Endothelial cell of umbilical vein (primary cell): ENCODE measurements around the gene LDLRAD4. TPM values are rescaled to one million over a fixed set of nuclear protein-coding genes. Genes with fewer than 3 reads are reported as not detected.

Experiments
- BruUV-seq: library from RNA; stranded (reverse); fragments of 400-500 nt; replicated peaks from 2 replicates; lab custom pipeline; 2021; lab: Mats Ljungman, UMichigan
- CTCF ChIA-PET: fragments of 300-600, 350-600 bp; sonication (Branson Sonifier 250); formaldehyde crosslinking; loops from one replicate; lab custom pipeline; 2021; ENCODE audit warnings: antibody characterized with exemption, inconsistent platforms; lab: Charles Lee
- POLR2A ChIA-PET: fragments of 300-600, 350-600 bp; sonication (Branson Sonifier 250); formaldehyde crosslinking; loops from one replicate; lab custom pipeline; 2021; ENCODE audit warnings: antibody characterized with exemption, inconsistent platforms; lab: Charles Lee
- DNase-seq: peaks from one replicate; pipeline ENCODE4 v3.0.0-alpha.2; 2011; ENCODE audit warnings: low read depth, low spot score
- FAIRE-seq: peaks from 2 replicates; lab custom pipeline; 2011; peaks lifted over from hg19 to GRCh38; lab: Jason Lieb, UNC
- H2AFZ ChIP-seq: 2 replicates; pipeline ENCODE4 v1.6.0; 2012; ENCODE audit warnings: low read depth, low read length, control low read depth, inconsistent platforms
- H3K27ac ChIP-seq: 2 replicates; pipeline ENCODE4 v1.5.1; 2011; ENCODE audit warnings: low read depth, mild to moderate bottlenecking, control low read depth, low read length, moderate library complexity; ENCODE audit not compliant: insufficient read depth
- H3K27me3 ChIP-seq, 2 experiments: 2 replicates each; pipeline versions ENCODE4 v1.6.0 to v1.6.1; 2011; ENCODE audit warnings: low read length in 2 of 2, mixed read lengths in 1 of 2; ENCODE audit not compliant: control insufficient read depth in 2 of 2, insufficient read depth in 2 of 2
- H3K36me3 ChIP-seq, 2 experiments: 2 replicates in 1 of 2; 3 replicates in 1 of 2; pipeline ENCODE4 v1.5.1; 2011; ENCODE audit warnings: low read length in 2 of 2, mild to moderate bottlenecking in 1 of 2, moderate library complexity in 1 of 2; ENCODE audit not compliant: control insufficient read depth in 2 of 2, insufficient read depth in 2 of 2; ENCODE audit errors: extremely low read depth in 1 of 2
- H3K4me1 ChIP-seq: 3 replicates; pipeline ENCODE4 v1.5.1; 2011; ENCODE audit warnings: mild to moderate bottlenecking, low read length; ENCODE audit not compliant: control insufficient read depth, insufficient read depth; ENCODE audit errors: extremely low read depth
- H3K4me2 ChIP-seq: 2 replicates; pipeline ENCODE4 v1.6.1; 2011; ENCODE audit warnings: low read length, control low read depth, mixed read lengths; ENCODE audit not compliant: insufficient read depth
- H3K4me3 ChIP-seq, 3 experiments: fragments of 200-600 bp in 1 of 3; sonication (generic), shearing (Covaris generic) in 1 of 3; replicated peaks in 1 of 3; 2 replicates each; pipeline ENCODE4 v1.5.1; 2011 to 2016; ENCODE audit warnings: control low read depth in 3 of 3, low read length in 3 of 3, mild to moderate bottlenecking in 2 of 3, inconsistent platforms in 1 of 3, low read depth in 1 of 3, moderate library complexity in 1 of 3; ENCODE audit not compliant: insufficient read depth in 1 of 3
- H3K79me2 ChIP-seq: 2 replicates; pipeline ENCODE4 v1.6.0; 2012; ENCODE audit warnings: low read length, inconsistent platforms; ENCODE audit not compliant: control insufficient read depth, insufficient read depth
- H3K9ac ChIP-seq: replicated peaks from 2 replicates; pipeline ENCODE3; 2011; ENCODE audit warnings: low read length, control low read depth; ENCODE audit not compliant: insufficient read depth; ENCODE audit errors: extremely low read depth
- H3K9me1 ChIP-seq: replicated peaks from 3 replicates; pipeline ENCODE4 v1.6.0; 2011; ENCODE audit warnings: mild to moderate bottlenecking, low read length; ENCODE audit not compliant: control insufficient read depth, insufficient read depth; ENCODE audit errors: extremely low read depth
- H3K9me3 ChIP-seq: replicated peaks from 2 replicates; pipeline ENCODE4 v1.5.1; 2012; ENCODE audit warnings: low read length, inconsistent platforms; ENCODE audit not compliant: control insufficient read depth, insufficient read depth
- H4K20me1 ChIP-seq: replicated peaks from 2 replicates; pipeline ENCODE3; 2011; ENCODE audit warnings: mild to moderate bottlenecking, low read length; ENCODE audit not compliant: control insufficient read depth, insufficient read depth; ENCODE audit errors: extremely low read depth
- CTCF ChIP-seq, 2 donors: IDR thresholded peaks; 1 replicate in 1 of 2; 2 replicates in 1 of 2; pipeline ENCODE4 v1.5.1; 2011; ENCODE audit warnings: low read length in 2 of 2, mild to moderate bottlenecking in 2 of 2, moderate library complexity in 2 of 2, control low read depth in 1 of 2, inconsistent platforms in 1 of 2, low read depth in 1 of 2; ENCODE audit not compliant: insufficient read depth in 1 of 2; ENCODE audit errors: extremely low read depth in 1 of 2
- EZH2 ChIP-seq: IDR thresholded peaks from 2 replicates; pipeline ENCODE4 v1.6.1; 2012; ENCODE audit warnings: borderline replicate concordance, low read depth, mild to moderate bottlenecking, moderate library complexity, low read length, inconsistent platforms; ENCODE audit not compliant: severe bottlenecking
- FOS ChIP-seq: IDR thresholded peaks from 2 replicates; pipeline ENCODE4 v1.6.1; 2011; ENCODE audit warnings: mild to moderate bottlenecking, low read length, moderate library complexity, borderline replicate concordance; ENCODE audit not compliant: insufficient read depth
- GATA2 ChIP-seq: IDR thresholded peaks from 2 replicates; pipeline ENCODE4 v1.7.0; 2011; ENCODE audit warnings: low read depth, mild to moderate bottlenecking, moderate library complexity, mixed read lengths, low read length; ENCODE audit not compliant: insufficient read length, insufficient read depth
- JUN ChIP-seq: IDR thresholded peaks from 2 replicates; pipeline ENCODE4 v1.6.1; 2011; ENCODE audit warnings: borderline replicate concordance, low read depth; ENCODE audit not compliant: insufficient read length, insufficient read depth
- MAX ChIP-seq: IDR thresholded peaks from 2 replicates; pipeline ENCODE4 v1.6.1; 2011; ENCODE audit not compliant: insufficient read depth, insufficient read length
- MYC ChIP-seq: IDR thresholded peaks from one replicate; pipeline ENCODE4 v1.6.1; 2011; ENCODE audit warnings: mild to moderate bottlenecking, low read depth, low read length
- POLR2A ChIP-seq: IDR thresholded peaks from 2 replicates; pipeline ENCODE4 v1.6.1; 2012; ENCODE audit warnings: low read depth, mild to moderate bottlenecking, control low read depth, low read length
- POLR2AphosphoS5 ChIP-seq: IDR thresholded peaks from 2 replicates; pipeline ENCODE4 v1.6.1; 2012; ENCODE audit warnings: low read depth, mild to moderate bottlenecking, control low read depth, low read length, moderate library complexity; ENCODE audit not compliant: insufficient read depth
- dilution Hi-C: fragments of 300-500 bp; cut with MboI; formaldehyde crosslinking; loops from one replicate; pipeline ENCODE4 v1.15.0; 2019; ENCODE audit warnings: low sequenced_read_pairs; ENCODE audit not compliant: extremely low pct_ligation_motif_present
- intact Hi-C: fragments of 100-400 bp; cut with micrococcal nuclease; formaldehyde crosslinking; loops from one replicate; pipeline ENCODE4 v1.10.0; 2022
- polyA plus RNA-seq, 4 experiments: library from polyadenylated mRNA; depleted of rRNA in 3 of 4; stranded (reverse) in 3 of 4; unstranded in 1 of 4; fragments of >200 nt; gene quantifications; 2 replicates each; pipeline versions ENCODE4 v1.2.1 to v1.2.3, GENCODE V29; 2011 to 2012; ENCODE audit warnings: missing spikeins in 1 of 4
- total RNA-seq: library from RNA; stranded (reverse); gene quantifications from 2 replicates; pipeline ENCODE4 v1.2.3, GENCODE V29; 2021

The LDLRAD4 gene
- total and polyA plus RNA-seq, 2 donors (not counting 3 experiments of a cell fraction or from before 2014, with no cell fraction given), result 5.2 to 6.5 TPM

GRCh38 chr18:13499803-13500202 lies 281.2 kb downstream of the LDLRAD4 start:
- Histone ChIP-seq H3K79me2 (no peaks in the 10 kb centered on the region), H3K27ac (no peak overlapping the region), H3K4me2 (no peak overlapping the region), H3K4me3 (no peak overlapping the region), H3K4me1 (peaks cover 31% of the 10 kb centered on the region), H3K27me3 (peaks cover 0 to 2% of the 10 kb centered on the region in 2 experiments), H2AFZ (no peak overlapping the region), H3K9me3 (no peaks in the 10 kb centered on the region), H3K9me1 (no peaks in the 10 kb centered on the region), H3K9ac (no peak overlapping the region), H4K20me1 (no peaks in the 10 kb centered on the region), H3K36me3 (no peaks in the 10 kb centered on the region)
- CTCF ChIA-PET, result interaction anchor here (1.0 to 3.0 kb wide), 3 partner anchors 30 to 64 kb away, joined by 4 to 18 read pairs (median 5); no protein-coding TSS in a partner anchor
- BruUV-seq, result no TSS peak
- no peak for DNase-seq
- intact Hi-C loops (loop anchor here (2.0 to 5.0 kb wide), 3 partner anchors 32 to 297 kb away; no protein-coding TSS in a partner anchor), dilution Hi-C loops (no loop called here)
- TF ChIP-seq JUN (no peak), MYC (no peak), CTCF (IDR thresholded peaks at IDR 0.05; ENCODE audit: extremely low read depth in 1 of 2, insufficient read depth in 1 of 2, low read depth in 1 of 2, low read length in 2 of 2) (no peak), POLR2AphosphoS5 (no peak), EZH2 (no peak), GATA2 (no peak), MAX (no peak), FOS (no peak), POLR2A (no peak)
- POLR2A ChIA-PET, result no interaction called here
- no peak for FAIRE-seq
